Measurements from ENCODE around the gene BDKRB2. TPM values are rescaled to one million over a fixed set of nuclear protein-coding genes. Genes with fewer than 3 reads are reported as not detected.

The BDKRB2 gene
- total RNA-seq, 1 experiment from 2014 or later: 0.15 TPM

DNA sequence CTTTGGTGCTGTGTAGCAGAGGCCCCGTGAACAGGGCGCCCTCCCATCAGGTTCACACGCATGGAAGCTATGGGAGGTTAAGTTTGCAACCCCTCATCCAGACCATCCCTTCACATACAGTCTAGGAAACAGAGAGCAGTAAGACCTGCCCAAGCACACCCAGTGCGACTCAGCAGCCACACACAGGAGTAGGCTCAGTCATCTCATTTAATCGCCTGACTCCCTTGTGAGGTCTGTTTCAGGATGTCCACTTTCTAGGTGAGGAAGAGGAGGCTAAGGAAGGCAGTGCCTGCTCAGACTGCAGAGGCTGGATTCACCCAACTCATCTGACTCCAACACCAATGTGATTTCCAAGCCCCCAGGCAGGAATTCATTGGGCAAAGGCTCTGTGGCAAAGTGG, 63.3 kb downstream of the BDKRB2 start:
- H3K27me3 ChIP-seq (ENCODE audit: insufficient read depth, low read length): no peaks in the 10 kb centered on the region
- H3K23me2 ChIP-seq (ENCODE audit: insufficient read length, low read depth, low read length, poor library complexity, severe bottlenecking): no peaks in the 10 kb centered on the region
- no peak overlapping the region for H2BK5ac ChIP-seq (ENCODE audit: insufficient read length, low read length)
- no peaks in the 10 kb centered on the region for H3K9me3 ChIP-seq (ENCODE audit: control insufficient read depth, low read depth, low read length)
- H3T11ph ChIP-seq (ENCODE audit: low read length): no peak overlapping the region
- H2AFZ ChIP-seq (ENCODE audit: low read length): no peak overlapping the region
- no peak overlapping the region for H2BK120ac ChIP-seq (ENCODE audit: low read depth, low read length, poor library complexity, severe bottlenecking)
- TF ChIP-seq CTCF (conservative IDR thresholded peaks at IDR 0.05): no peak
- H3K79me1 ChIP-seq (ENCODE audit: insufficient read depth, low read depth, low read length, poor library complexity, severe bottlenecking): no peaks in the 10 kb centered on the region
- H4K5ac ChIP-seq (ENCODE audit: insufficient read length, low read depth, low read length): no peak overlapping the region
- peaks cover under 1 to 6% (median 4%) of the 10 kb centered on the region in 3 experiments; a peak in 3 of 7 replicates for H3K36me3 Mint-ChIP-seq (ENCODE audit: insufficient read depth in 1 of 3, low read depth in 3 of 3)
- no peak overlapping the region for H2BK12ac ChIP-seq (ENCODE audit: insufficient read length, low read depth, low read length)
- H3K27ac Mint-ChIP-seq: no peak overlapping the region
- H3K9ac ChIP-seq (ENCODE audit: extremely low read depth, insufficient read length, low read length): no peak overlapping the region
- H4K20me1 ChIP-seq (ENCODE audit: control insufficient read depth, insufficient read depth, insufficient read length): no peaks in the 10 kb centered on the region
- no peak overlapping the region for H2AK5ac ChIP-seq (ENCODE audit: insufficient read length, low read length)
- H3K4me1 Mint-ChIP-seq: no peaks in the 10 kb centered on the region
- no CpG with 5 or more reads among the region's 5 CpGs for WGBS (ENCODE audit: extremely low coverage, insufficient read length, low lambda C conversion rate)
- H3K18ac ChIP-seq (ENCODE audit: insufficient read length, low read depth, low read length): no peak overlapping the region
- no peak overlapping the region for H3K4me3 Mint-ChIP-seq
- no peak overlapping the region for H2BK20ac ChIP-seq (ENCODE audit: low read depth, low read length, poor library complexity, severe bottlenecking)
- H3K27me3 Mint-ChIP-seq (ENCODE audit: low read depth): peaks cover 2% of the 10 kb centered on the region; the same call in 1 of the 2 replicates
- no peak overlapping the region for H3K4ac ChIP-seq (ENCODE audit: low read depth, low read length)
- H4K91ac ChIP-seq (ENCODE audit: insufficient read length, low read depth, low read length): no peak overlapping the region
- no peak overlapping the region for H3K27ac ChIP-seq (ENCODE audit: insufficient read length, low read depth, low read length)
- H3K56ac ChIP-seq (ENCODE audit: insufficient read length, low read depth, low read length): no peak overlapping the region
- no peak overlapping the region for H3K23ac ChIP-seq (ENCODE audit: insufficient read length, low read depth, low read length)
- no peak overlapping the region for H4K8ac ChIP-seq (replicated peaks; ENCODE audit: insufficient read length, low read depth, low read length)
- no peak overlapping the region for H3K4me2 ChIP-seq (ENCODE audit: insufficient read depth, insufficient read length, low read length)
- DNase-seq: peak; percentile 9
- H2BK15ac ChIP-seq (ENCODE audit: low read depth, low read length): no peak overlapping the region
- H3K4me1 ChIP-seq (ENCODE audit: insufficient read depth, low read length): no peaks in the 10 kb centered on the region
- H3K9me3 Mint-ChIP-seq: peaks cover 12 to 16% of the 10 kb centered on the region in 2 experiments; a peak in 4 of 5 replicates
- no peak overlapping the region for H3K14ac ChIP-seq (ENCODE audit: insufficient read depth, low read length)
- H3K79me2 ChIP-seq (ENCODE audit: insufficient read depth, low read length): no peaks in the 10 kb centered on the region
